H1 (cell line): ENCODE data around the gene INPPL1. TPM values are rescaled to one million over a fixed set of nuclear protein-coding genes. Genes with fewer than 3 reads are reported as not detected.

ENCODE experiments used
- CTCF ChIA-PET: fragments of 300-600 bp; sonication (Branson Sonifier 250); formaldehyde crosslinking; loops from one replicate; lab custom pipeline; 2021; ENCODE audit not compliant: partially characterized antibody; lab: Charles Lee
- POLR2A ChIA-PET: fragments of 300-600 bp; sonication (Branson Sonifier 250); formaldehyde crosslinking; loops from one replicate; lab custom pipeline; 2021; ENCODE audit warnings: inconsistent platforms; ENCODE audit not compliant: partially characterized antibody; lab: Charles Lee
- DNase-seq, 2 experiments: peaks; one replicate each; pipeline versions ENCODE4 v3.0.0 to v3.0.0-alpha.2; 2010 to 2022; ENCODE audit warnings: low spot score in 2 of 2, low read depth in 1 of 2, mixed read lengths in 1 of 2
- FAIRE-seq: peaks from 2 replicates; lab custom pipeline; 2011; peaks lifted over from hg19 to GRCh38; lab: Jason Lieb, UNC
- H2AFZ ChIP-seq: 2 replicates; pipeline ENCODE4 v1.8.1; 2012; ENCODE audit warnings: low read length, inconsistent platforms
- H2AK5ac ChIP-seq: 2 replicates; pipeline ENCODE4 v1.6.1; 2013; ENCODE audit warnings: low read depth, low read length
- H2BK120ac ChIP-seq: replicated peaks from 2 replicates; pipeline ENCODE3; 2013; ENCODE audit warnings: low read depth, low read length, inconsistent platforms
- H2BK12ac ChIP-seq: 2 replicates; pipeline ENCODE4 v1.6.1; 2013; ENCODE audit warnings: low read depth, low read length
- H2BK15ac ChIP-seq: 2 replicates; pipeline ENCODE4 v1.6.1; 2013; ENCODE audit warnings: low read length
- H2BK20ac ChIP-seq: 2 replicates; pipeline ENCODE4 v1.6.1; 2013; ENCODE audit warnings: low read length
- H2BK5ac ChIP-seq: 2 replicates; pipeline ENCODE4 v1.6.1; 2013; ENCODE audit warnings: low read depth, low read length
- H3K14ac ChIP-seq: 2 replicates; pipeline ENCODE4 v1.6.1; 2013; ENCODE audit warnings: inconsistent platforms; ENCODE audit not compliant: insufficient read length
- H3K18ac ChIP-seq: 2 replicates; pipeline ENCODE4 v1.6.1; 2013; ENCODE audit warnings: low read length; ENCODE audit errors: extremely low read depth
- H3K23ac ChIP-seq: 2 replicates; pipeline ENCODE4 v1.6.1; 2013; ENCODE audit warnings: inconsistent platforms; ENCODE audit not compliant: insufficient read length
- H3K23me2 ChIP-seq: 2 replicates; pipeline ENCODE4 v1.6.1; 2013; ENCODE audit warnings: low read depth, low read length
- H3K27ac ChIP-seq: 2 replicates; pipeline ENCODE4 v1.6.1; 2011; ENCODE audit warnings: low read depth, low read length, inconsistent platforms
- H3K27me3 ChIP-seq, 4 experiments: replicated peaks in 1 of 4; 1 replicate in 1 of 4; 2 replicates in 3 of 4; pipeline versions ENCODE4 v1.6.1 to v1.8.1; 2011 to 2013; ENCODE audit warnings: low read length in 3 of 4, mild to moderate bottlenecking in 3 of 4, inconsistent platforms in 2 of 4, mixed read lengths in 2 of 4, moderate library complexity in 1 of 4; ENCODE audit not compliant: control insufficient read depth in 3 of 4, insufficient read depth in 3 of 4; ENCODE audit errors: extremely low read depth in 1 of 4
- H3K36me3 ChIP-seq, 4 experiments: 2 replicates each; pipeline versions ENCODE4 v1.6.1 to v1.8.1; 2011 to 2013; ENCODE audit warnings: mild to moderate bottlenecking in 4 of 4, low read length in 3 of 4, moderate library complexity in 2 of 4, control low read depth in 1 of 4, inconsistent platforms in 1 of 4; ENCODE audit not compliant: insufficient read depth in 4 of 4, control insufficient read depth in 2 of 4
- H3K4ac ChIP-seq: replicated peaks from 2 replicates; pipeline ENCODE3; 2013; ENCODE audit warnings: low read length, low read depth, mixed read lengths, inconsistent platforms; ENCODE audit not compliant: insufficient read length
- H3K4me1 ChIP-seq, 4 experiments: replicated peaks in 1 of 4; 1 replicate in 1 of 4; 2 replicates in 3 of 4; pipeline versions ENCODE4 v1.6.1 to v1.8.1; 2011 to 2013; ENCODE audit warnings: low read length in 3 of 4, inconsistent platforms in 2 of 4, mixed read lengths in 1 of 4; ENCODE audit not compliant: insufficient read depth in 4 of 4, control insufficient read depth in 3 of 4
- H3K4me2 ChIP-seq, 2 experiments: 2 replicates each; pipeline versions ENCODE4 v1.6.1 to v1.8.1; 2011 to 2013; ENCODE audit warnings: low read depth in 2 of 2, low read length in 2 of 2, control low read depth in 1 of 2, inconsistent platforms in 1 of 2, mild to moderate bottlenecking in 1 of 2; ENCODE audit not compliant: insufficient read depth in 1 of 2
- H3K4me3 ChIP-seq, 4 experiments: fragments of 200-600, 300-600 bp in 1 of 4; sonication (generic), shearing (Covaris generic), sonication (Bioruptor Twin) in 1 of 4; 2 replicates each; pipeline versions ENCODE4 v1.5.1 to v1.8.1; 2011 to 2016; ENCODE audit warnings: low read length in 4 of 4, low read depth in 3 of 4, control low read depth in 2 of 4, inconsistent platforms in 2 of 4, mild to moderate bottlenecking in 2 of 4, mixed read lengths in 1 of 4, moderate library complexity in 1 of 4; ENCODE audit not compliant: insufficient read depth in 2 of 4; ENCODE audit errors: extremely low read depth in 1 of 4
- H3K56ac ChIP-seq: replicated peaks from 2 replicates; pipeline ENCODE3; 2013; ENCODE audit warnings: low read depth, mild to moderate bottlenecking, mixed read lengths, low read length, inconsistent platforms; ENCODE audit not compliant: insufficient read length
- H3K79me1 ChIP-seq: 2 replicates; pipeline ENCODE4 v1.6.1; 2013; ENCODE audit warnings: low read depth, low read length, control low read depth
- H3K79me2 ChIP-seq, 2 experiments: 2 replicates each; pipeline versions ENCODE4 v1.6.1 to v1.8.1; 2012 to 2013; ENCODE audit warnings: low read length in 2 of 2, mild to moderate bottlenecking in 2 of 2, inconsistent platforms in 1 of 2; ENCODE audit not compliant: insufficient read depth in 2 of 2, control insufficient read depth in 1 of 2
- H3K9ac ChIP-seq, 4 experiments: replicated peaks in 1 of 4; 1 replicate in 1 of 4; 2 replicates in 3 of 4; pipeline versions ENCODE4 v1.6.1 to v1.8.1; 2011 to 2013; ENCODE audit warnings: low read depth in 3 of 4, low read length in 3 of 4, control low read depth in 2 of 4, mild to moderate bottlenecking in 2 of 4, moderate library complexity in 2 of 4, inconsistent platforms in 1 of 4; ENCODE audit errors: extremely low read depth in 1 of 4
- H3K9me3 ChIP-seq, 2 experiments: 2 replicates each; pipeline versions ENCODE4 v1.6.1 to v1.8.1; 2012 to 2013; ENCODE audit warnings: mild to moderate bottlenecking in 2 of 2, moderate library complexity in 2 of 2, control low read depth in 1 of 2, inconsistent platforms in 1 of 2, low read depth in 1 of 2, low read length in 1 of 2, mixed read lengths in 1 of 2; ENCODE audit not compliant: insufficient read depth in 2 of 2
- H4K20me1 ChIP-seq, 2 experiments: replicated peaks in 1 of 2; 2 replicates each; pipeline versions ENCODE3 to v1.8.1; 2011 to 2013; ENCODE audit warnings: inconsistent platforms in 2 of 2, low read length in 2 of 2, mild to moderate bottlenecking in 1 of 2; ENCODE audit not compliant: insufficient read depth in 2 of 2, control insufficient read depth in 1 of 2
- H4K5ac ChIP-seq: 2 replicates; pipeline ENCODE4 v1.6.1; 2013; ENCODE audit warnings: low read length, low read depth, mixed read lengths, inconsistent platforms; ENCODE audit not compliant: insufficient read length
- H4K8ac ChIP-seq: 2 replicates; pipeline ENCODE4 v1.8.0; 2013; ENCODE audit warnings: mild to moderate bottlenecking, moderate library complexity, low read length, inconsistent platforms; ENCODE audit not compliant: insufficient read depth; ENCODE audit errors: extremely low read depth
- H4K91ac ChIP-seq: replicated peaks from 2 replicates; pipeline ENCODE3; 2013; ENCODE audit warnings: low read length, mixed read lengths, inconsistent platforms; ENCODE audit not compliant: insufficient read length
- ATF2 ChIP-seq: IDR thresholded peaks from 2 replicates; pipeline ENCODE4 v1.6.1; 2012; ENCODE audit warnings: low read length, inconsistent platforms
- CEBPB ChIP-seq: IDR thresholded peaks from 2 replicates; pipeline ENCODE4 v1.6.1; 2012; ENCODE audit warnings: low read depth, low read length
- E2F6 ChIP-seq: IDR thresholded peaks from 2 replicates; pipeline ENCODE4 v1.6.1; 2012; ENCODE audit warnings: inconsistent platforms
- EP300 ChIP-seq, 2 experiments: IDR thresholded peaks; 1 replicate in 1 of 2; 2 replicates in 1 of 2; pipeline ENCODE4 v1.6.1; 2011 to 2012; ENCODE audit warnings: low read depth in 2 of 2, low read length in 2 of 2, mild to moderate bottlenecking in 2 of 2, borderline replicate concordance in 1 of 2, inconsistent platforms in 1 of 2, moderate library complexity in 1 of 2
- KDM1A ChIP-seq: fragments of 200-600, 300-600 bp; sonication (generic); IDR thresholded peaks from 2 replicates; pipeline ENCODE4 v1.7.1; 2016; ENCODE audit warnings: mild to moderate bottlenecking, low read length, borderline replicate concordance
- RFX5 ChIP-seq: IDR thresholded peaks from 2 replicates; pipeline ENCODE4 v1.6.1; 2011; ENCODE audit warnings: low read depth, low read length, improper control_type of control experiment, borderline replicate concordance
- SIN3A ChIP-seq, 2 experiments: IDR thresholded peaks in 1 of 2; conservative IDR thresholded peaks in 1 of 2; 2 replicates each; pipeline ENCODE4 v1.6.1; 2011 to 2012; ENCODE audit warnings: low read length in 2 of 2, improper control_type of control experiment in 1 of 2, low read depth in 1 of 2, mild to moderate bottlenecking in 1 of 2
- SP1 ChIP-seq: IDR thresholded peaks from 2 replicates; pipeline ENCODE4 v1.6.1; 2011; ENCODE audit warnings: low read depth, low read length
- SUZ12 ChIP-seq: fragments of 200-600 bp; sonication (generic); IDR thresholded peaks from 2 replicates; pipeline ENCODE4 v1.6.1; 2012; ENCODE audit warnings: mild to moderate bottlenecking, inconsistent platforms, low read length, moderate library complexity, mixed read lengths
- TAF7 ChIP-seq: optimal IDR thresholded peaks from 2 replicates; pipeline ENCODE3; 2011; ENCODE audit warnings: low read depth, mild to moderate bottlenecking, inconsistent platforms, low read length, moderate library complexity, borderline replicate concordance
- TBP ChIP-seq: IDR thresholded peaks from 2 replicates; pipeline ENCODE4 v1.6.1; 2011; ENCODE audit warnings: low read depth, low read length, improper control_type of control experiment
- WGBS, 2 experiments: shearing (Covaris generic) in 1 of 2; methylation state at CpG; one replicate each; pipeline versions ENCODE4 v1.1.6 to v1.1.7; 2013 to 2015; ENCODE audit warnings: low lambda C conversion rate in 2 of 2, mixed read lengths in 2 of 2, inconsistent platforms in 1 of 2, low coverage in 1 of 2, missing lambda C conversion rate in 1 of 2; ENCODE audit not compliant: insufficient replicate concordance in 2 of 2, insufficient coverage in 1 of 2, insufficient read length in 1 of 2; ENCODE audit errors: extremely low coverage in 1 of 2, missing lambda C conversion rate in 1 of 2; 5-methylcytosine and 5-hydroxymethylcytosine counted together
- polyA plus RNA-seq, 7 experiments: library from polyadenylated mRNA; depleted of rRNA in 3 of 7; stranded (reverse) in 5 of 7; unstranded in 2 of 7; fragments of >200 nt in 5 of 7; fragments of 200-250 nt in 2 of 7; gene quantifications; 1 replicate in 5 of 7; 2 replicates in 1 of 7; 4 replicates in 1 of 7; pipeline versions ENCODE4 v1.2.1 to v1.2.3, GENCODE V29; 2011 to 2013; ENCODE audit warnings: missing spikeins in 2 of 7, mixed read lengths in 2 of 7
- total RNA-seq: library from RNA; stranded (reverse); fragmentation: NEBNext Ultra II Directional; extraction: Animal tissue kit (Norgen Biotek cat#: 25700); gene quantifications from 2 replicates; pipeline ENCODE4 v1.2.1, GENCODE V29; 2021

INPPL1 gene
- total and polyA plus RNA-seq, 2 of the 8 experiments (the other 6 are each of a cell fraction or from before 2014, with no cell fraction given): 54.5 to 79.5 TPM

GRCh38 chr11:72202571-72202970, 22.0 kb upstream of the INPPL1 start:
- Histone ChIP-seq H3K4me3 (no peak overlapping the region), H3K9ac (no peak overlapping the region), H4K5ac (no peak overlapping the region), H3K9me3 (no peaks in the 10 kb centered on the region), H2AK5ac (no peak overlapping the region), H2BK12ac (no peak overlapping the region), H3K36me3 (no peaks in the 10 kb centered on the region), H3K27me3 (no peaks in the 10 kb centered on the region), H3K56ac (no peak overlapping the region), H3K27ac (no peak overlapping the region), H2BK5ac (no peak overlapping the region), H2BK20ac (no peak overlapping the region), H3K79me1 (no peaks in the 10 kb centered on the region), H3K23ac (no peak overlapping the region), H4K20me1 (no peaks in the 10 kb centered on the region), H3K4me2 (no peak overlapping the region), H3K4me1 (no peaks in the 10 kb centered on the region), H3K23me2 (no peaks in the 10 kb centered on the region), H2AFZ (no peak overlapping the region), H4K91ac (no peak overlapping the region), H3K79me2 (no peaks in the 10 kb centered on the region), H2BK120ac (no peak overlapping the region), H4K8ac (no peak overlapping the region), H2BK15ac (no peak overlapping the region), H3K14ac (no peak overlapping the region), H3K4ac (no peak overlapping the region), H3K18ac (no peak overlapping the region)
- CTCF ChIA-PET: interaction anchor here (0.6 to 1.5 kb wide), 2 partner anchors 8 to 301 kb away, joined by 3 read pairs; no protein-coding TSS in a partner anchor
- 89% methylated on average over 6 of the region's 6 CpGs; no CpG with 5 or more reads in 1 of the 2 experiments for WGBS, 2 experiments
- POLR2A ChIA-PET: interaction anchor here (0.8 kb wide), 1 partner anchor 21 kb away, joined by 3 read pairs; no protein-coding TSS in a partner anchor
- no peak for FAIRE-seq
- no peak for DNase-seq
- no peak for TF ChIP-seq RFX5
- TF ChIP-seq ATF2: no peak
- TF ChIP-seq TAF7: no peak
- no peak for TF ChIP-seq EP300 (IDR thresholded peaks at IDR 0.05; ENCODE audit: borderline replicate concordance in 1 of 2, low read depth in 2 of 2, low read length in 2 of 2)
- no peak for TF ChIP-seq KDM1A
- TF ChIP-seq E2F6: no peak
- no peak for TF ChIP-seq CEBPB
- no peak for TF ChIP-seq SIN3A (conservative IDR thresholded peaks at IDR 0.05 in 1 of 2, IDR thresholded peaks at IDR 0.05 in 1 of 2; ENCODE audit: low read depth in 1 of 2, low read length in 2 of 2)
- no peak for TF ChIP-seq SUZ12
- no peak for TF ChIP-seq SP1
- no peak for TF ChIP-seq TBP
